Measurements from ENCODE around the gene COX8C.
A peak's percentile ranks its signal among the peaks of the same experiment; 100 is the strongest.

COX8C gene

DNA sequence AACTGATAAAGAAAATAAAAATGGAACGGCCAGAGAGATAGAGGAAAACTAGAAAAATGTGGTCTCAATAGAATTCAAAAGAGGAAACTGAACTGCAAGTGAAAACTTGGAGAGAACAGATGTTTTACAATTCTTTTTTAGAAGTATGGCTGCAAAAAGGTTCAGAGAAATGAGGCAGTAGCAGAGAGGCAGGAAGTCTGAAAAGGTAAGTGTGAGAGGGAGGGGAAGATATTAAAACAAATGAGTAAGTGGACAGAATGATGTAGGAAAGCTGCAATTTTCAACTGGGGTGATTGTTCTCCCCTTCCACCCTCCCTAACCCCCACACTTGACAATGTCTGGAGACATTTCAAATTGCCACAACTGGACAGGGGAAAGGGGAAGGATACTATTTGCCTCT is 27.0 kb upstream of the COX8C start:
- no peak for DNase-seq (ENCODE audit: low read depth)
- no peak overlapping the region for H3K4me3 ChIP-seq (ENCODE audit: low read depth, low read length)
- TF ChIP-seq, protein P1, sequence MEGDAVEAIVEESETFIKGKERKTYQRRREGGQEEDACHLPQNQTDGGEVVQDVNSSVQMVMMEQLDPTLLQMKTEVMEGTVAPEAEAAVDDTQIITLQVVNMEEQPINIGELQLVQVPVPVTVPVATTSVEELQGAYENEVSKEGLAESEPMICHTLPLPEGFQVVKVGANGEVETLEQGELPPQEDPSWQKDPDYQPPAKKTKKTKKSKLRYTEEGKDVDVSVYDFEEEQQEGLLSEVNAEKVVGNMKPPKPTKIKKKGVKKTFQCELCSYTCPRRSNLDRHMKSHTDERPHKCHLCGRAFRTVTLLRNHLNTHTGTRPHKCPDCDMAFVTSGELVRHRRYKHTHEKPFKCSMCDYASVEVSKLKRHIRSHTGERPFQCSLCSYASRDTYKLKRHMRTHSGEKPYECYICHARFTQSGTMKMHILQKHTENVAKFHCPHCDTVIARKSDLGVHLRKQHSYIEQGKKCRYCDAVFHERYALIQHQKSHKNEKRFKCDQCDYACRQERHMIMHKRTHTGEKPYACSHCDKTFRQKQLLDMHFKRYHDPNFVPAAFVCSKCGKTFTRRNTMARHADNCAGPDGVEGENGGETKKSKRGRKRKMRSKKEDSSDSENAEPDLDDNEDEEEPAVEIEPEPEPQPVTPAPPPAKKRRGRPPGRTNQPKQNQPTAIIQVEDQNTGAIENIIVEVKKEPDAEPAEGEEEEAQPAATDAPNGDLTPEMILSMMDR (conservative IDR thresholded peaks at IDR 0.05; ENCODE audit: low read depth, low read length): no peak

DNA sequence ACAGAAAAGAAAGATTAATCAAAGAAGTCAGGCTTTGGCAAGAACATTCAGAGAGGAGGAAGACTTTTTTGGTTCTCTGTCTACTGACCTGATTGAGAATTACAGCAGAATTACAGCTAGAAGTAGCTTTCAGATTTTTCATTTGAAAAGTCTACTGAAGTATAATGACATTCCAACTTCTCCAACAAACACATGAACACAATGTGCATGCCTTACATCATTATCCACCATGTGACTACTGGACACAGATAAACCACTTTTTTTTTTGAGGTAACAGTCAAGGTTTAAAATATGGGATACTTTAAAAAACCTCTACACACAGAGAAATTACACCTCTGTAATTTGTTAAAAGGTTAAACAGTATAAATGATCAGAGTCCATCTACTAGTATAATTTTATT is 26.5 kb upstream of the COX8C start:
- TF ChIP-seq, protein P1 (conservative IDR thresholded peaks at IDR 0.05; ENCODE audit: low read depth, low read length): no peak
- peak; percentile 52 for DNase-seq (ENCODE audit: low read depth)
- H3K4me3 ChIP-seq (ENCODE audit: low read depth, low read length): no peak overlapping the region

DNA sequence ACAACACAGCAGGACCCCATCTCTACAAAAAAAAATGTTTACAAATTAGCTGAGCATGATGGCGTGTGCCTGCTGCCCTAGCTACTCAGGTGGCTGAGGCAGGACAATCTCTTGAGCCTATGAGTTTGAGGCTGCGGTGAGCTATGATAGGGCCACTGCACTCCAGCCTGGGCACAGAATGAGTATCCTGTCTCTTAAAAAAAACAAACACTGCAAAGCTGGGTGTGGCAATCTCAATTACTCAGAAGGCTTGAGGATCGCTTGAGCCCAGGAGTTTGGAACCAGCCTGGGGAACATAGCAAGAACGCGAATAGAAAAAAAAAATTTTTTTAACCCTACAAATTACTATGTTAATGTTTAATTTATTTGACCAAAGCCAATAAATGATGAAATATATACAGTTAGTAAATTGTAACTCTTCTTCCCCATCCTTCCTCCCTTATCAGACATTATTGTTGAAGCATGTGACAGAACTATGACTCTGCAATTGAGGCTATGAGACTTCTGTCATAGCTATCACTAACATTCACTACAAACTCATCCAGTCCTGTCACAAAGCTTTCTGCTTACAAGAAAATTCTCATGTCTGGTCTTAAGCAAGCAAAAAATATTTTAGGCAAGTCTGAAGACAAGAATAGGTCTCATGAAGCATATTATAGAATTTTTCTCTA is 23.9 kb upstream of the COX8C start:
- H3K4me3 ChIP-seq (ENCODE audit: low read depth, low read length): no peak overlapping the region
- DNase-seq (ENCODE audit: low read depth): no peak
- TF ChIP-seq, protein P1 (conservative IDR thresholded peaks at IDR 0.05; ENCODE audit: low read depth, low read length): no peak

DNA sequence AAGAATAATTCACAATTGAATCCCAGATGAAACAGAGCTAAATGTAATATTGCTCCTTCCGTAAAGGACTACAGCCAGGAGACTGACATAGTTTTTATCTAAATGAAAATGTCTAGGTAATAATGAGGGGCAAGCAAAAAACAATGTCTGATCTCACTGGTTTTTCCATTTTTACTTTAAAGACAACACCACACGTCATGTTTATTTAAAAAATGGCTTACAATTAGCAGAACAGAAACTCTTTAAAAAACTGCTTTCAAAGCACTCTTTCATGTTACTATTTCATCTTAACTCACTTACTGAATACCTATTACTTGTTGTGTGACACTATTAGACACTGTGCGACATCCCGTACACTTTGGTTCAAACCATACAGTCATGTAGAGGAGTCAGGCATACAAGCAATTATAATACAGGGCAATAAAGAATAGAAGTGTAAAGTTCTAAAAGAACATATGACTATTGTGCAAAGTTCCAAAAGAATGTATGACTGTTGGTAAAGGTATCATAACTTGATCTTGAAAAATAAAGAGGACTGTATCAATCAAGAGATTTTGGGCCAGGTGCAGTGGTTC is 23.3 kb upstream of the COX8C start:
- TF ChIP-seq, protein P1 (conservative IDR thresholded peaks at IDR 0.05; ENCODE audit: low read depth, low read length): no peak
- H3K4me3 ChIP-seq (ENCODE audit: low read depth, low read length): no peak overlapping the region
- DNase-seq (ENCODE audit: low read depth): no peak

DNA sequence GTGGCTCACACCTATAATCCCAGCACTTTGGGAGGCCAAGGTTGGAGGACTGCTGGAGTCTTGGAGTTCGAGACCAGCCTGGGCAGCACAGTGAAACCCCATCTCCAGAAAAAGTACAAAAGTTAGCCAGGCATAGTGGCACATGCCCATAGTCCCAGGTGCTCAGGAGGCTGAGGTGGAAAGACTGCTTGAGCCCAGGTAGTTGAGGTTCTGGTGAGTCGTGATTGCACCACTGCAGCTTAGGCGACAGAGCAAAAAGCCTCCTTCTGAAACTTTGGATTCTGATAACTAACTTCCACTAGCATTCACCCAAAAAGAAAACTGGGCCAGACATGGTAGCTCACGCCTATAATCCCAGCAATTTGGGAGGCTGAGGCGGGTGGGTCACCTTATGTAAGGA is 20.8 kb upstream of the COX8C start:
- no peak for DNase-seq (ENCODE audit: low read depth)
- TF ChIP-seq, protein P1 (conservative IDR thresholded peaks at IDR 0.05; ENCODE audit: low read depth, low read length): no peak
- H3K4me3 ChIP-seq (ENCODE audit: low read depth, low read length): no peak overlapping the region

DNA sequence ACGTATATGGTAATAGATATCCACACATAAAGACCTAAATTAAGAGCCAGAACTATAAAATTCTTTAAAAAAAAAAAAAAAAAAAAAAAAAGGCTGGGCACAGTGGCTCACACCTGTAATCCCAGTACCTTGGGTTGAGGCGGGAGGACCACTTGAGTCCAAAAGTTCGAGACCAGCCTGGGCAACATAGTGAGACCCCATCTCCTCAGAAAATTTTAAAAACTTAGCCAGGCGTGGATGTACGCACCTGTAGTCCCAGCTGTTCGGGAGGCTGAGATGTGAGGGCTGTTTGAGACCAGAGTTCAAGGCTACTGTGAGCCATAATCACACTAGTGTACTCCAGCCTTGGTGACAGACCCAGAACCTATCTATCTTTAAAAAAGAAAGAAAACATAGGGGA is 18.4 kb upstream of the COX8C start:
- TF ChIP-seq, protein P1 (conservative IDR thresholded peaks at IDR 0.05; ENCODE audit: low read depth, low read length): no peak
- no peak overlapping the region for H3K4me3 ChIP-seq (ENCODE audit: low read depth, low read length)
- no peak for DNase-seq (ENCODE audit: low read depth)

All from choroid plexus epithelial cell (primary cell).